CD4-positive, alpha-beta T cell treated with Interleukin-10 for 1 hour (primary cell): Measurements from ENCODE around the gene TRDMT1.

ENCODE experiments used
- DNase-seq: peaks from one replicate; pipeline ENCODE4 v3.0.0-alpha.2; 2020

The TRDMT1 gene, protein sequence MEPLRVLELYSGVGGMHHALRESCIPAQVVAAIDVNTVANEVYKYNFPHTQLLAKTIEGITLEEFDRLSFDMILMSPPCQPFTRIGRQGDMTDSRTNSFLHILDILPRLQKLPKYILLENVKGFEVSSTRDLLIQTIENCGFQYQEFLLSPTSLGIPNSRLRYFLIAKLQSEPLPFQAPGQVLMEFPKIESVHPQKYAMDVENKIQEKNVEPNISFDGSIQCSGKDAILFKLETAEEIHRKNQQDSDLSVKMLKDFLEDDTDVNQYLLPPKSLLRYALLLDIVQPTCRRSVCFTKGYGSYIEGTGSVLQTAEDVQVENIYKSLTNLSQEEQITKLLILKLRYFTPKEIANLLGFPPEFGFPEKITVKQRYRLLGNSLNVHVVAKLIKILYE

DNA sequence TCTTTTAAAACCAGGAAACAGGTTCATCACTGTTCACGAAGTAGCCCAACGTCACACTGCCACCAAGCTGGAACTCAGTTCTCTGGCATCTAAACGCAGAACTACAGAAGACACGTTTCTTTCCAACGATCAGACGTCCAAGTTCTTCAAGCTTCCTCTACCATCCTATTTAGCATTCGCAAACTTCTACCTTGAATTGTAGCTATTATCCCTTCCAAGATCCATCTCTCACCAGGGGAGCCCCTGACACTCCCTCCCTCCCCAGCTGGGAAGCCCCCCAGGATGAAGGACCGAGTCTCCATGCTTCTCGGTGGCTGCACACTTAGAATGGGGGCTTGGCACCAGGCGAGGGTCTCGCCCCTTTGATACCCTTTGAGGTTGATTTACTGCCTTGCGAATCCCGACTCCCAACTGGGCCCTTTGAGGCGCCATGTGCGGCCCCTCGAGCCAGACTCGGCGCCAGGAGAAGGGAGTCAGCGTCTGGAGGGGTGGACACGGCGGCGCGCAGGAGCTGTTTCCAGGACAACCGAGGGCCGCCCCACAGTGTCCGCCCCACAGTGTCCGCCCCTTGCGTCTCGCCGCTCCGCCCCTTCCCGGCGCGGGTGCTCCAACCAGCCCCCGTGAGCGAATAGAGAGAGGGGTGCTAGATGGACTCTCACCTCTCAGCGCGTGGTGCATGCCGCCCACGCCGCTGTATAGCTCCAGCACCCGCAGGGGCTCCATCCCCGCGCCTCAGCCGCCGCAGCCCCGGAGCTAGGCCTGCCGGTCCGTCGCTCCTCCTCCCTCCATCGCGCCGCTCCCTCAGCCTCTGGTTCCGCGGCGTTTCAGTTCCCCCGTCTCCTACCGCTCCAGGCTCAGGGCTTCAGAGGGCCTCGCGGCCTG is at the start of gene TRDMT1:
Gene TRDMT1, minus strand, starts transcription at position 761 of the 882 bp plus-strand sequence. Its CDS starts 38 bp downstream, at position 723.
- DNase-seq: peak; percentile 83

DNA sequence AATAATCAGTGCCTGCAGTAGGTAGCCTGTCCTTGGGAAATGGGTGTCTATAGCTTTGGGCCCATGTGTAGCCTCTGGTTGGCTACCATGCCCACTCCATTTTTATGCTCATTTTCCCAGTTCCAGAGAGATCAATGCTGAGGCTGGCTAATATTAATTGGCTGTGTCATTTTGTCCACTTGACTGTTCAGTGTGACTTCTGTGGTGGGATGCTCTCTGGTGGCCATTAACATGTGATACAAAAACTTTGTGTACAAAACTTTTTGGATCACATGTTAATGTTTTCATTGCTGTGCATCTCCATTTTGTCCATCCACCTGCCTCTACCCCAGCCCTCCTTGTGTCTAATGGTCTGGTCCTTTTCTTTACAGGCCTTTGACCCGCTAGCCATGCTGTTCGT is 49.3 kb upstream of the TRDMT1 start:
- DNase-seq: no peak

DNA sequence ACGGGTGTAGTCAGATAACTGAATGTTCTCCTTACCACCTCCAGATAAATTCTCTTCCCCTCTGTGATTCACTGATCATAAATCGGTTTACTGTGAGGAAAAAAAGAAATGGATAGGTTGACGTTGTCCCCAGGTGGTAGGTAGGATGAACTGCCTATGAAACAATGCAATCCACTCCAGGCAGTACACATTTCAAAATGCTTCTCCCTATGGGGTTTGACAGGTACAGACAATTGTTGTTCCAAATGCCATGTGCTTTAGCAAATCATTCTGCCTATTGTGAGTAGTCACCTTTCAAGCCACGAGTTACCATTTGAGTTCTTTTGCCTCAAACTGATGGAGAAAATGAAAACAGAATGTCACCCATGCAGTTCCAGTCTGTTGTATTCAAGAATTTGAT is 48.3 kb upstream of the TRDMT1 start:
- peak; percentile 36 for DNase-seq

DNA sequence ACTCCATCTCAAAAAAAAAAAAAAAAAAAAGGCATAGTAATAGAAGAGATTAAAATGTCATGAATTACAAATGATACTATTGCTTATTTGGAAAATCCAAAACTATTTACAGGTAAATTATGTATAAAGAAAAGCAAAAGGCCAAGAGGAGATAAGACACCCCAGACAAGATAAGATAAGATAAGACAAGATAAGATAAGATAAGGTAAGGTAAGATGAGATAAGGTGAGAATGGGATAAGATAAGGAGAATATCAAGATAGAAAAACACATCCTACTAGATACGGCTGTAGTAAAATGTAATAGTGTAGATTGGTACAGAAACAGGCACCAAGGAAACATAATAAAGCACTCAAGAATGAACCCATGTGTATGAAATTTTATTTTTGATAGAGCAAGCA is 47.5 kb upstream of the TRDMT1 start:
- DNase-seq: no peak

DNA sequence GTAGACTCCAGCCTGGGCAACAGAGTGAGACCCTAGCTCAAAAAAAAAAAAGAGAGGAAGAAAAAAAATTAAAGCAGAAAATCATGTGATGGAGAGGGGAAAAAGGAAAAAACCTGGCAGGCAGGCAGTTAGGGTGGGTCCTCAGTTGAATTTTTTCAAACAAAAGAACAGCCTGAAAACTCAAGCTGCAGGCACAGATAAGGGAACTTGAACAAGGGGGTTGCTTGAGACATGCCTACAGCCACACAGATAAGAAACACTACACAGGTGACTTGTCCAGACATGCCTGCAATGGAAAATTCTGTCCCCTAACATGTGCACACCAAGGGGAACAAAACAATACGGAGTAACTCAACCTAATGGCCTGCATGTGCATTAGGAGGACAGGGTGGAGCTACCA is 45.7 kb upstream of the TRDMT1 start:
- no peak for DNase-seq

DNA sequence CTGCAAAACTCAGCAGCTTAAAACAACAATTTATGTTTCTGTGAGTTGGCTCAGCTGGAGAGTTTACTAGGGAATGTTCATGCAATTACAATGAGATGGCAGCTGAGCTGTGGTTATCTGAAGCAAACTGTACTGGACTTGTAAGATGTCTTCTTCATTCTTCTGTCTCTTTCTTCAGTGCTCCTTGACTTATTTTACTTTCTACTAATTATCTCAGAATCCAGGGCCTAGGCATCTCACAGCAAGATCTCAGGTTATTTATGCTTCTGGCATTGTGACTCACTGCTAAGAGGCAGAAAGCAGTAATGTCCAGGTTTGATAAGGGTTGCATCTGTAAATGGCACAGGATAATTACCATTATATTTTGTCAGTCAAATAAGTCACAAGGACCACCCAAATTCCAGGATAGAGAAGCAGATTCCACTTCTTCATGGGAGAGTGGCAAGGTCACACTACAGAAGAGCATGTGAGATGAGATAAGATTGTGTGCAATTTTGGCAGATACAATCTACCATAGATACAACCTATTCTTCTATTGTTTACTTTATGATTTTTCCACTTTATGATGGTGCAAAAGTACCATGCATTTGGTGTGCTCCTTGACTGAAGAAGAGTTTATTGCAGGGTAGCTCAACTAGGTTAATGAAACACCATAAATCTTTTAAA is 43.4 kb upstream of the TRDMT1 start:
- no peak for DNase-seq

DNA sequence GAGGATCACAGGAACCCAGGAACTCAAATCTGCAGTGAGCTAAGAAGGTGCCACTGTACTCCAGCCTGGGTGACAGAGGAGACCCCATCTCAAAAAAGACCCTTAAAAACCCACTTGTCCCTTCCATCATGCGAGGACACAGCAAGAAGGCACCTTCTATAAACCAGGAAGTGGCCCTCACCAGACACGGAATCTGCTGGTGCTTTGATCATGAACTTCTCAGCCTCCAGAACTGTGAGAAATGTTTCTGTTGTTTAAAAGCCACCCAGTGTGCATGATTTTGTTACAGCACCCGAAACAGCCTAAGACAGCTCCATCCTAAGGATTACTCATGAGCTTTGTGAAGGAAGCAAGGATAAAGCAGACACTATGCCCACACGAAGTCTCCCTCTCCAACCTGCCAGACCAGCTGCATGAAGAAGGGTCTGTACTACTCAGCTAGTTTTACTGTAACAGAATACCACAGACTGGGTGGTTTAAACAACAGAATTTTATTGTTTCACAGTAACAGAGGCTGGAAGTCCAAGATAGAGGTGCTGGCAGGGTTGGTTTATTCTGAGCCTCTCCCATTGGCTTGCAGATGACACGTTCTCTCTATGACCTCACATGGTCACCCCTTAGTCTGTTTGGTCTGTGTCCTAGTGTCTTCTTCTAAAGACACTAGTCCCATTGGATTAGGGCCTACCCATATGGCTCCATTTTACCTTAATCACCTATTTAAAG is 40.3 kb upstream of the TRDMT1 start:
- DNase-seq: no peak

DNA sequence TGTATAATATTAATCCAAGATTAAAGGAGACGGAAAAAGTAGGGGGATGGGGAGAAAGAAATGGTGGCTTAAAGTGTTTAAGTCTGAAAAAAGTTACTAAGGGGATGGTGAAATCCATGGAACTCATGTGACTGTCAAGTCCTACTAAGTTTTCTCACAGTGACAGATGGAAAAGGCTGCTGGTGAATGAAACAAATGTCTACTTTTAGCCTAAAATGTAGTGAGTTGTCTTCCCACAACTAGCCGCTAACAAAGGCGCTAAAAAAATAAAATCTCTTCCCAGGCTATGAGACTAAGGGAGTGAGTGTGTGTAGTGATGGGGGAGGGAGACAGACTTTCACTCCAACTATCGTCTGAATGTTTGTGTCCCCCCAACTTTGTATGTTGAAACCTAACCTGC is 39.1 kb upstream of the TRDMT1 start:
- DNase-seq: peak; percentile 19

DNA sequence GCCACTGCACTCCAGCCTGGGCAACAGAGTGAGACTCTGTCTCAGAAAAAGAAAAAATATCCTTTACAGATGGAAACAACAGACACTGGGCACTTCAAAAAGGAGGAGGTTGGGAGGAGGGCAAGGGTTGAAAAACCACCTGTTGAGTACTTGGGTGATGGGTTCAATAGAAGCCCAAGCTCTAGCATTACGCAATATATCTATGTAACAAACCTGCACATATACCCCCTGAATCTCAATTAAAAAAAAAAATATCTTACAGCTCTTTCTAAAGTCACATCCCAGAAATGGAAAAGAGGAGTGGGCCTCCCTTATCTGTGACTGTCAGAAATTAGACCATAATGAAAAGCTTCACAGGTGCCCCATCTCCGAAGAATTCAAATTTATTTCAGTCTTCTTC is 38.6 kb upstream of the TRDMT1 start:
- DNase-seq: no peak

DNA sequence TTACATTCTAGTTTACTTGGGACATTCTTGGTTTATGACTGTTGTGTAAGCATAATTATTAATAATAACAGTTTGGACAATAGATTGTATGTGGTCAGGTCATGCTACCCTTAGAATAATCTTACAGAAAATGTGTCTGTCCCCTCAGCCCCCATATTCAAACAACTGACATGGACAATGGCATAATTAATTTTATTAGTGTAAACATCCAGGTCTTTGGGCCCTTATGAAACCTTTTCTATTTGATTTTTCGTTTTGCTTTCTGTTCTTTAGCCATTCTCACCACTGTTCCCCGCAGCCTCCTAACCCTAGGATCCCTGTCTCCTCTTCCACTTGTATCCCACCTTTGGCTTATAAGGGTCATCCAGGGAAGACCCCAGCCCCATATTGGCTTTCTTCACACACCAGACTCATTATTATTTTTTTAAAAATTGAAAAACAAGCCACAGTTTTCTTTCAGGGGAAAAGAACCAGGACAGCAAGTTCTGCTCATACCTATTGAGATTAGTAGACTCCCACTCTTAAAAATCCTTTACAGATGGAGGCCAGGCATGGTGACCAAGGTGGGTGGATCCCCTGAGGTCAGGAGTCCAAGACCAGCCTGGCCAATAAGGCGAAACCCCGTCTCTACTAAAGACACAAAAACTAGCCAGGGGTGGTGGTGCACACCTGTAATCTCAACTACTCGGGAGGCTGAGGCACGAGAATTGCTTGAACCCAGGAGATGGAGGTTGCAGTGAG is 38.0 kb upstream of the TRDMT1 start:
- peak; percentile 30 for DNase-seq

DNA sequence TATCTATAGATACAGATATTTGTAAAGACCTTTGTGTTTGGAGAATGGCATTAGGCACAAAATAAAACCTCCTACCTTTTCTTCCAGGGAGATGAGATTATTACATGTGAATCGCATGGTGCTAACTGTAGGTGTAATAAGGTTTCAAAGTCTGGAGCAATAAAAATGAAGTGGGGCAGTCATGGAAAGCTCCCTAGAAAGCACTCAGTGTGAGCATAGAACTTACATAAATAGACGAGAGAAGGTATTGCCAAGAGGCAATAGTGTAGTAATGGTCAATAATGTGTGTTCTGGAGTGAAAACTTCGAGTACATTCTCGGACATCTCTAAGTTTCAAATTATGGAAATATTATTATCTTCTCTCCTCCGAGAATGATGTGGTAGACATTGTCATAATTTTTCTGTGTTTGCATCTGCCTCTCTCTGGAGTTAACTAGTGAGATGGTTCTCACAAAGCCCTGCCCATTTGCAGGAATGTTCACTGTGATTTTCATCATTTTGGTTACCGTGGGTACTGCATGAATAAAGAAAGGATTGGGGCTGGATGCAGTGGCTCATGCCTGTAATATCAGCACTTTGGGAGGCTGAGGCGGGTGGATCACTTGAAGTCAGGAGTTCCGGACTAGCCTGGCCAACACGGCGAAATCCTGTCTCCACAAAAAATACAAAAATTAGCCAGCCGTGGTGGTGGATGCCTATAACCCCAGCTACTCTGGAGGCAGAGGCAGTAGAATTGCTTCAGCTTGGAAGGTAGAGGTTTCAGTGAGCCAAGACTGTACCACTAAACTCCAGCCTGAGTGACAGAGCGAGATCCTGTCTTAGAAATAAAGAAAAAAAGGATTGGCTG is 37.2 kb upstream of the TRDMT1 start:
- peak; percentile 53 for DNase-seq

DNA sequence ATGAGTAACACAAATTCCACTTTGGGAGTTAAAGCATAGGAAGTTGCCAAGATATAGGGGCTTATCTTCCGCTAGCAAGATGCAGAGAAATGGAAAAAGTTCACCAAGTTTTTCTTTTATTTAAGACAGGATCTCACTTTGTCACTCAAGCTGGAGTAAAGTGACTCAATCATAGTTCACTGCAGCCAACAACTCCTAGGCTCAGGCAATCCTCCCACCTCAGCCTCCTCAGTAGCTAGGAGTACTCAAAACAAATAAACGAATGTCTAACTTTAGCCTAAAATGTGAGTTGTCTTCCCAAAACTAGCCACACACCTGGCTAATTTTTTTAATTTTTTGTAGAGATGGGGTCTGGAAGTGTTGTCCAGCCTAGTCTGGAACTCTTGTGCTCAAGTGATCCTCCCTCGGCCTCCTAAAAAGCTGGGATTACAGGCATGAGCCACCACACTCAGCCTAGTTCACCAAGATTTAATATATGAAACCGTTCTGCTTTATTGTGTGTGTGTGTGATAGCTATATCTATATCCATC is 36.5 kb upstream of the TRDMT1 start:
- DNase-seq: peak; percentile 44

DNA sequence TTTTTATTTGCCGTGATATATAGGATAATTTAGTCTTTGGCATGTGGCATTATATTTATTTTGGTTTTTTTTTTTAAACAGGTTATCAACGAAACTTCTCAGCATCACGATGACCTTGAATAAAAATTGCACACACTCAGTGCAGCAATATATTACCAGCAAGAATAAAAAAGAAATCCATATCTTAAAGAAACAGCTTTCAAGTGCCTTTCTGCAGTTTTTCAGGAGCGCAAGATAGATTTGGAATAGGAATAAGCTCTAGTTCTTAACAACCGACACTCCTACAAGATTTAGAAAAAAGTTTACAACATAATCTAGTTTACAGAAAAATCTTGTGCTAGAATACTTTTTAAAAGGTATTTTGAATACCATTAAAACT is 35.7 kb upstream of the TRDMT1 start:
- DNase-seq: no peak

DNA sequence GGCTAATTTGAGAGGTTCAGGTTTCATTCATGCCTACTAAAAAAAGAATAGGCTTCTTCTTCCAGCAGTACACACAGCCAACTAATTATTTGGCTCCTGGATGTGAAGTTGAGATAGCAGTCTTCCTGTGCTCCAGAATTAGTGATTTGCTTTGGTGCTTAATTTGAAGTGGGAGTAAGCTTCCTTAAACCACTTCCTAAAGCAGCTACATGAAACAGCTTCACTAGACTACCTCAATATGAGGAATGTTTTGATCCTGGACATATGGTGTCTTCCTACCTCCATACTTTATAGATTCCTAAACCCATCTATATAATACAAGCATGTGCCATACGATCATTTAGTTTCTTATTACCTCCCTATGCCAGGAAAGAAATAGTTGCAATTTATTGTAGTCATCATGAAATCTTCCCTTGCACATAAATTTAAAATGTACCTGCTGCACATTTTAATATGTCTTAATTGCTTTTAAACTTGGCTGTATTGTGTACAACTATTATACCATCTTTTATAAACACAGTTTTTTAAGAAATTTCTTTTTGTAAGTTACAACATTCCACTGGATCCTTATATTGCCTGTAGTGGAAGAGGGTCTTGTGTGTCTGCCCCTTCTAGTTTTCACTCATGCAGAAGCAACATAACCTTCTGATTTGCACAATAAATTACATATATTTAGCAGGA is 35.1 kb upstream of the TRDMT1 start:
- no peak for DNase-seq

DNA sequence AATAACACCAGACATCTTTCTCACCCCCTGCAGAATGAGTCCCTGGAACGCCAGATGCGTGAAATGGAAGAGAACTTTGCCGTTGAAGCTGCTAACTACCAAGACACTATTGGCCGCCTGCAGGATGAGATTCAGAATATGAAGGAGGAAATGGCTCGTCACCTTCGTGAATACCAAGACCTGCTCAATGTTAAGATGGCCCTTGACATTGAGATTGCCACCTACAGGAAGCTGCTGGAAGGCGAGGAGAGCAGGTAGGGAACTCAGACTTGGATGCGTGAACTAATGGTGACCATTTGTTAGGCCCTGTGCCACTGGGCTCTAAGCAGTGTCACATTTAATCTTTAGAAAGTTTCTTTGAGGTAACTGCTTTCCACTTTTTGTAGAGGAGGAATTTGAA is 33.7 kb upstream of the TRDMT1 start:
- DNase-seq: peak; percentile 40

DNA sequence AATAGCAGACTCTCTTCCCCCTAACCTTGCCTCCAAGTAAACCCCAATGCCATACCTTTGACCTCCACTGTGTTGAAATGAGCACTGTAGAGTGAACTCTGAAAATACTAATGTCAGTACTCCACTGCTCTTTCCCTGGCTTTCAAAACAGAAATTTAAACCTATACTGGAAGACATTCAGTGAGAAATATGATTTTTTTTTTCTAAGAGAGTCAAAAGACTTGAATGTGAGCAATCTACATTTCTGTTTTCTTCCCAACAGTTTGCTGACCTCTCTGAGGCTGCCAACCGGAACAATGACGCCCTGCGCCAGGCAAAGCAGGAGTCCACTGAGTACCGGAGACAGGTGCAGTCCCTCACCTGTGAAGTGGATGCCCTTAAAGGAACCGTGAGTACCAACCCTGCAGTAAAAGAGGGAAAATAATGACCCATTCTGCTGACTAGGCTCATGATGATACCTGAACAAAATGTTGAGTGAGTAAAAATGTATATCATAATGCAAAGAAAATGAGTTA is 33.0 kb upstream of the TRDMT1 start:
- no peak for DNase-seq

DNA sequence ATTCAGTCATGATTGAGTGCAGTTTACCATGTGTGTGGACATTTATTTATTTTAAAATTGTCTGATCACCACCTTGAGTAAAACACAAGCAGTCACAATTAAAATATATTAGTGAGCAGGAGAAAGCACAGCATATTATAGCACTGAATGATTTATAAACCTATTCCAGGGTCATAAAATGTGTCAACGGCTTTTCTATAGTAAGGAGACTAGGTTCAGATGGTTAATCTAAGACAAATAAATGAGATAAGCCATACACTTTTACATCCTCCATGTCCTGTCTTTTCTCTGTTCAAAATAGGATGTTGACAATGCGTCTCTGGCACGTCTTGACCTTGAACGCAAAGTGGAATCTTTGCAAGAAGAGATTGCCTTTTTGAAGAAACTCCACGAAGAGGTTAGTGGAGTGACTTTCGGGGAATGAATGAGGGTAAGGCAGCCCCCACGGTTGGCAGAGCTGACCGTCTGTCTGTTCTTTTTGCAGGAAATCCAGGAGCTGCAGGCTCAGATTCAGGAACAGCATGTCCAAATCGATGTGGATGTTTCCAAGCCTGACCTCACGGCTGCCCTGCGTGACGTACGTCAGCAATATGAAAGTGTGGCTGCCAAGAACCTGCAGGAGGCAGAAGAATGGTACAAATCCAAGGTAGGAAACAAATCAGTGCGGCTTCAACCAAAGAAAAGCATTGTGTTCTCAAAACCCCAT is 32.0 kb upstream of the TRDMT1 start:
- DNase-seq: peak; percentile 25

DNA sequence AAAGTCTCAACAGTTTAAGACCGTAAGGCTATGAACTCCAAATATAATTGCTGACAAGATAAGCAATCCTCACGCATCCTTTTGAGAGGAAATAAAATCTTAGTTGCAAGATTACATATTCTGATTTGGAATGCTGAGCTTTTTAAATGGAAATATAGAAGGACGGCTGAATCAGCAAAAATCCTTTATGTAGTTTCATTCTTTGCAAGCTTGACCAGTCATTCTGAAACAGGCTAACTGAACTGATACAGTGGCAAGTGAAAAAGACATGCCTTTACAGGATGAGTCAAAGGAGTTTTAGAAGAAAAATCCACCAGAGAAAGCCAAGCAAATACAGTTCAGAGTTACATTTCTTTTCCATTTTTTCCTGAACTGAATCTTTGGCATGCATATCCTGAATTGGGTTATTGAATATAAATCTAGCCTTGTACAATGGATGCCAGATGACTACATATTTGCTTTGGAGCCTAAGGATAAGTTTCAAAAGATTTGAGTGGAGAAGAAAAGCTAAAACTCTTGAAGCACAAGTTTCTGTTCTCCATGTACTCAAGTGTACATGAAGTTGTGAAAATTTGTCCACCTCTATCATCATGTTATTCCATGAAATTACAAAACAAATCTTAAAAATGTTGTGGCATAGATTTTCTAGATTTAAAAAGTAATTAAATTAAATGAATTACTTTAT is 30.9 kb upstream of the TRDMT1 start:
- no peak for DNase-seq

DNA sequence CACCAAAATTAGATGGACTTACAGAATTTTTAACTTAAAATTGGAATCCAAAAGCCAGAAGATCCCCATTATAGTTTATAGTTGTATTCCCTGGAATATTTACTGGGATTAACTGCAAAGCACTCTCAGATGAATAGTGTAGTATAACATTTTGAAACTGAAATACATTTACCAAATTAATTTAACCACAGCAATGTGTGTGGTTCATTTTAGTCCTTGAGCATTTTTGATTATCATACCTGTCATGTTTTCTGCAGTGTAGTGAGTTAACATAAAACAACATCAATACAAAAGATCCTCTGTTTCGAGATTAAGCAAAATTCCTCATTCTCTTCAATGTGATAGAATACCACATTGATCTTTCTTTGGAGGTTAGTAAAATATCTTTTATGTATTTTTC is 30.3 kb upstream of the TRDMT1 start:
- no peak for DNase-seq
